HepG2 (cell line): ENCODE measurements around the gene ATP8B1. TPM values are rescaled to one million over a fixed set of nuclear protein-coding genes. Genes with fewer than 3 reads are reported as not detected.
A peak's percentile ranks its signal among the peaks of the same experiment; 100 is the strongest.

Source experiments
- E2F1 ChIP-seq: sonication (generic); formaldehyde crosslinking; IDR thresholded peaks from 2 replicates; pipeline ENCODE4 v1.5.0; 2020; ENCODE audit warnings: missing genetic modification reagents
- E2F2 ChIP-seq: sonication (generic); formaldehyde crosslinking; IDR thresholded peaks from 2 replicates; pipeline ENCODE4 v1.4.0; 2020; ENCODE audit warnings: missing genetic modification reagents, borderline replicate concordance
- GPN1 ChIP-seq: sonication (generic); formaldehyde crosslinking; IDR thresholded peaks from 2 replicates; pipeline ENCODE4 v1.5.1; 2020; ENCODE audit warnings: missing genetic modification reagents, borderline replicate concordance
- IRF1 ChIP-seq: sonication (generic); formaldehyde crosslinking; IDR thresholded peaks from 2 replicates; pipeline ENCODE4 v1.4.0; 2020; ENCODE audit warnings: low read depth, mild to moderate bottlenecking, missing genetic modification reagents
- JARID2 ChIP-seq: sonication (generic); formaldehyde crosslinking; IDR thresholded peaks from 2 replicates; pipeline ENCODE4 v1.8.1; 2023; ENCODE audit warnings: missing genetic modification reagents, inconsistent platforms; ENCODE audit not compliant: insufficient replicate concordance
- KAT2B ChIP-seq: fragments of 150-350 bp; IDR thresholded peaks from 2 replicates; pipeline ENCODE4 v1.6.1; 2014; ENCODE audit warnings: low read depth, low read length, borderline replicate concordance
- MXI1 ChIP-seq: IDR thresholded peaks from 3 replicates; pipeline ENCODE4 v1.6.1; 2012; ENCODE audit warnings: low read depth, low read length, inconsistent platforms, borderline replicate concordance
- SAFB2 ChIP-seq: sonication (generic); formaldehyde crosslinking; IDR thresholded peaks from 2 replicates; pipeline ENCODE4 v1.5.1; 2020; ENCODE audit warnings: missing genetic modification reagents, low read depth, mild to moderate bottlenecking, borderline replicate concordance
- SIX4 ChIP-seq: sonication (generic); formaldehyde crosslinking; IDR thresholded peaks from 2 replicates; pipeline ENCODE4 v1.4.0; 2020; ENCODE audit warnings: missing genetic modification reagents
- SMAD9 ChIP-seq: sonication (generic); formaldehyde crosslinking; IDR thresholded peaks from 2 replicates; pipeline ENCODE4 v1.5.1; 2020; ENCODE audit warnings: mild to moderate bottlenecking, missing genetic modification reagents
- TGIF2 ChIP-seq: IDR thresholded peaks from 2 replicates; pipeline ENCODE4 v1.6.1; 2016; ENCODE audit warnings: control low read depth, missing compliant biosample characterization
- TP53 ChIP-seq: sonication (generic); formaldehyde crosslinking; conservative IDR thresholded peaks from 2 replicates; pipeline ENCODE4 v1.4.0; 2020; ENCODE audit warnings: missing genetic modification reagents
- ZBTB43 ChIP-seq: sonication (generic); formaldehyde crosslinking; conservative IDR thresholded peaks from 2 replicates; pipeline ENCODE4 v1.4.0; 2020; ENCODE audit warnings: missing genetic modification reagents
- ZFP82 ChIP-seq: sonication (generic); formaldehyde crosslinking; IDR thresholded peaks from 2 replicates; pipeline ENCODE4 v1.5.1; 2020; ENCODE audit warnings: mild to moderate bottlenecking, missing genetic modification reagents, borderline replicate concordance
- ZIK1 ChIP-seq: sonication (generic); formaldehyde crosslinking; IDR thresholded peaks from 2 replicates; pipeline ENCODE4 v1.5.0; 2020; ENCODE audit warnings: mild to moderate bottlenecking, low read depth, missing genetic modification reagents, borderline replicate concordance
- ZNF160 ChIP-seq: sonication (generic); formaldehyde crosslinking; IDR thresholded peaks from 2 replicates; pipeline ENCODE4 v1.8.0; 2022; ENCODE audit warnings: mild to moderate bottlenecking, inconsistent platforms, missing genetic modification reagents
- ZNF34 ChIP-seq: sonication (generic); formaldehyde crosslinking; IDR thresholded peaks from 2 replicates; pipeline ENCODE4 v1.4.0; 2020; ENCODE audit warnings: mild to moderate bottlenecking, missing genetic modification reagents, borderline replicate concordance
- ZNF563 ChIP-seq: sonication (generic); formaldehyde crosslinking; IDR thresholded peaks from 2 replicates; pipeline ENCODE4 v1.8.0; 2022; ENCODE audit warnings: mild to moderate bottlenecking, moderate library complexity, missing genetic modification reagents
- ZNF800 ChIP-seq: sonication (generic); formaldehyde crosslinking; IDR thresholded peaks from 2 replicates; pipeline ENCODE4 v1.4.0; 2020; ENCODE audit warnings: missing genetic modification reagents
- polyA plus RNA-seq, 8 experiments: library from polyadenylated mRNA; depleted of rRNA in 3 of 8; stranded (reverse) in 7 of 8; unstranded in 1 of 8; fragments of >200 nt; fragmentation: Illumina TruSeq in 4 of 8; extraction: Trizol in 4 of 8; gene quantifications; 2 replicates each; pipeline versions ENCODE4 v1.2.1 to v1.2.3, GENCODE V29; 2011 to 2016; ENCODE audit warnings: low read depth in 4 of 8, missing spikeins in 1 of 8, mixed read lengths in 1 of 8; ENCODE audit not compliant: insufficient read depth in 1 of 8
- total RNA-seq, 5 experiments: library from RNA; depleted of rRNA; stranded (reverse); fragments of >200 nt; fragmentation: Illumina TruSeq; extraction: Trizol; gene quantifications; 2 replicates each; pipeline ENCODE4 v1.2.3, GENCODE V29; 2016; ENCODE audit warnings: low read depth in 1 of 5
- TF ChIP-seq, protein P1 (sequence below): sonication (generic); formaldehyde crosslinking; IDR thresholded peaks from 2 replicates; pipeline ENCODE4 v1.4.0; 2020; ENCODE audit warnings: missing genetic modification reagents, mild to moderate bottlenecking, borderline replicate concordance

ATP8B1 gene
- total and polyA plus RNA-seq, 2 of the 13 experiments (the other 11 are each of a cell fraction or from before 2014, with no cell fraction given), result 2.8 to 4.0 TPM

DNA sequence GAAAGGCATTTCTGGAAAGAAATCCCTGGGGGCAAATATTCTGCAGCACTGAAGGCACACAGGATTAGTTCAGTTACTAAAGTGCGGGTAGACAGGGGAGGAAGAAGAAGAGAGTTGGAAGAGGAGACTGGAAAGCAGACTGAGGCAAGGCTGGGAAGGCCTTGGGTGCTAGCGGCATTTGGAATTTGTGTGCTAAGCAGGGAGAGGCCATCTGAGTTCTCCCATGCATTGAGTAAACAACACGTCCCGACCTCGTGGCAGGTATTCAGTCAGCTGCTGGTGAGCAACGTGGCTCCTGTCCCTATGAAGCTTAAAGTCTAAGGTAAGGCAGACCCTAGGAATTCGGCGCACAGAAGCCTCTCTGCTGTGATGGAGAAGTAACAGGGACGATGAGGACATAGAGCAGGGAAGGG lies 30.7 kb downstream of the ATP8B1 start (continued):
- TF ChIP-seq TGIF2, result peak; percentile 43; the same call in 1 of the 2 replicates
- TF ChIP-seq GPN1 (CRISPR knock-in tag), result no peak
- no peak for TF ChIP-seq TP53 (CRISPR knock-in tag)
- TF ChIP-seq E2F2 (CRISPR knock-in tag), result peak; percentile 47; the same call in 1 of the 2 replicates
- no peak for TF ChIP-seq KAT2B
- TF ChIP-seq JARID2 (CRISPR knock-in tag), result no peak
- TF ChIP-seq ZNF160 (CRISPR knock-in tag), result 0 out of 2 replicates have a peak, but pooled peaks have one; percentile 48
- TF ChIP-seq, protein P1, sequence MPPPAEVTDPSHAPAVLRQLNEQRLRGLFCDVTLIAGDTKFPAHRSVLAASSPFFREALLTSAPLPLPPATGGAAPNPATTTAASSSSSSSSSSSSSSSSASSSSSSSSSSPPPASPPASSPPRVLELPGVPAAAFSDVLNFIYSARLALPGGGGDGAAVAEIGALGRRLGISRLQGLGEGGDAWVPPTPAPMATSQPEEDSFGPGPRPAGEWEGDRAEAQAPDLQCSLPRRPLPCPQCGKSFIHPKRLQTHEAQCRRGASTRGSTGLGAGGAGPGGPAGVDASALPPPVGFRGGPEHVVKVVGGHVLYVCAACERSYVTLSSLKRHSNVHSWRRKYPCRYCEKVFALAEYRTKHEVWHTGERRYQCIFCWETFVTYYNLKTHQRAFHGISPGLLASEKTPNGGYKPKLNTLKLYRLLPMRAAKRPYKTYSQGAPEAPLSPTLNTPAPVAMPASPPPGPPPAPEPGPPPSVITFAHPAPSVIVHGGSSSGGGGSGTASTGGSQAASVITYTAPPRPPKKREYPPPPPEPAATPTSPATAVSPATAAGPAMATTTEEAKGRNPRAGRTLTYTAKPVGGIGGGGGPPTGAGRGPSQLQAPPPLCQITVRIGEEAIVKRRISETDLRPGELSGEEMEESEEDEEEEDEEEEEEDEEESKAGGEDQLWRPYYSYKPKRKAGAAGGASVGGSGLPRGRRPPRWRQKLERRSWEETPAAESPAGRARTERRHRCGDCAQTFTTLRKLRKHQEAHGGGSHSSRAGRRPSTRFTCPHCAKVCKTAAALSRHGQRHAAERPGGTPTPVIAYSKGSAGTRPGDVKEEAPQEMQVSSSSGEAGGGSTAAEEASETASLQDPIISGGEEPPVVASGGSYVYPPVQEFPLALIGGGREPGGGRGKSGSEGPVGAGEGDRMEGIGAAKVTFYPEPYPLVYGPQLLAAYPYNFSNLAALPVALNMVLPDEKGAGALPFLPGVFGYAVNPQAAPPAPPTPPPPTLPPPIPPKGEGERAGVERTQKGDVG (CRISPR knock-in tag), result no peak
- TF ChIP-seq ZNF563 (CRISPR knock-in tag), result no peak
- peak; percentile 84 for TF ChIP-seq ZBTB43
- no peak for TF ChIP-seq SAFB2 (CRISPR knock-in tag)
- no peak for TF ChIP-seq IRF1
- peak; percentile 72; the same call in 1 of the 2 replicates for TF ChIP-seq ZNF800
- peak; percentile 64; the same call in 1 of the 2 replicates for TF ChIP-seq ZIK1 (CRISPR knock-in tag)
- TF ChIP-seq E2F1 (CRISPR knock-in tag), result no peak
- no peak for TF ChIP-seq SIX4 (CRISPR knock-in tag)
- TF ChIP-seq ZNF34, result no peak
- peak; percentile 86; the same call in 2 of the 3 replicates for TF ChIP-seq MXI1
- no peak for TF ChIP-seq ZFP82
- TF ChIP-seq SMAD9, result no peak
